ENCODE results near the gene CSNK1G3.

DNA sequence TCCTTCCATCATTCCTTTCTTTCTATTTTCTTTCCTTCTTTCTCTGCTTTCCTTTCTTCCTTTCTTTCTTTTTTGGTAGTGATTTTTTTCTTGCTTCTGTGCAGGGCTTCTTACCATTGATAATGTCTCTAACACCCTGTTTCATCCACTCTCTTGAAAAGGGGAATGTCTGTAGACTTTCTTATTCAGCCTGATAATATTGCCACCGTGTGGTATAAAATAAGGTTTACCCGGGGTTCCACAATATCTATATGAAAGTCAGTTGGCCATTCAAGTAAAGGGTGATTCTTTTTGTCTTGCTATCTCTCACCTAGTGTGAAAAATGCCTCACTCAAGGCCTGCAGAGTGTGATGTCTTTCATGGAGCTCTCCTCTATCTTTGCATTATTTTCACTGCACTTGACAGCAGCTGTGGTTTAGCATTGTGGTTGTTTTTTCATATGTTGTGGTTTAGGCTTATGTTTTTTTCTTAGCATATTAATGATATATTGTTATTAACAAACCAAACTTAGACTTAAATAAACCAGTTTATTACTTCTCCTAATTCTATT lies 153.9 kb downstream of the CSNK1G3 start:
- TF ChIP-seq, protein P1, sequence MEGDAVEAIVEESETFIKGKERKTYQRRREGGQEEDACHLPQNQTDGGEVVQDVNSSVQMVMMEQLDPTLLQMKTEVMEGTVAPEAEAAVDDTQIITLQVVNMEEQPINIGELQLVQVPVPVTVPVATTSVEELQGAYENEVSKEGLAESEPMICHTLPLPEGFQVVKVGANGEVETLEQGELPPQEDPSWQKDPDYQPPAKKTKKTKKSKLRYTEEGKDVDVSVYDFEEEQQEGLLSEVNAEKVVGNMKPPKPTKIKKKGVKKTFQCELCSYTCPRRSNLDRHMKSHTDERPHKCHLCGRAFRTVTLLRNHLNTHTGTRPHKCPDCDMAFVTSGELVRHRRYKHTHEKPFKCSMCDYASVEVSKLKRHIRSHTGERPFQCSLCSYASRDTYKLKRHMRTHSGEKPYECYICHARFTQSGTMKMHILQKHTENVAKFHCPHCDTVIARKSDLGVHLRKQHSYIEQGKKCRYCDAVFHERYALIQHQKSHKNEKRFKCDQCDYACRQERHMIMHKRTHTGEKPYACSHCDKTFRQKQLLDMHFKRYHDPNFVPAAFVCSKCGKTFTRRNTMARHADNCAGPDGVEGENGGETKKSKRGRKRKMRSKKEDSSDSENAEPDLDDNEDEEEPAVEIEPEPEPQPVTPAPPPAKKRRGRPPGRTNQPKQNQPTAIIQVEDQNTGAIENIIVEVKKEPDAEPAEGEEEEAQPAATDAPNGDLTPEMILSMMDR (conservative IDR thresholded peaks at IDR 0.05; ENCODE audit: low read depth, low read length) = peak; percentile 31; the same call in 1 of the 2 replicates
- TF ChIP-seq EZH2 (IDR thresholded peaks at IDR 0.05; ENCODE audit: low read length, unreplicated experiment) (no peak), EZH2phosphoT487 (IDR thresholded peaks at IDR 0.05; ENCODE audit: borderline replicate concordance, low read length) (no peak)
